ENCODE data around the gene RALGDS.

The RALGDS gene

GRCh38 chr9:133124123-133124906 lies 3.3 kb upstream of the RALGDS start:
- no peak for TF ChIP-seq ARNTL (CRISPR knock-in tag; IDR thresholded peaks at IDR 0.05; ENCODE audit: borderline replicate concordance, low read depth)
- TF ChIP-seq ZNF70 (CRISPR knock-in tag; IDR thresholded peaks at IDR 0.05) = no peak
- TF ChIP-seq PATZ1 (CRISPR knock-in tag; IDR thresholded peaks at IDR 0.05; ENCODE audit: borderline replicate concordance) = no peak
- no peak for TF ChIP-seq TSHZ2 (CRISPR knock-in tag; IDR thresholded peaks at IDR 0.05)
- no peak for TF ChIP-seq POU6F1 (CRISPR knock-in tag; IDR thresholded peaks at IDR 0.05; ENCODE audit: borderline replicate concordance, low read depth)
- no peak for TF ChIP-seq RARB (CRISPR knock-in tag; IDR thresholded peaks at IDR 0.05)
- no peak for TF ChIP-seq TOX (CRISPR knock-in tag; IDR thresholded peaks at IDR 0.05; ENCODE audit: borderline replicate concordance)
- TF ChIP-seq ZFP30 (CRISPR knock-in tag; IDR thresholded peaks at IDR 0.05) = no peak
- no peak for TF ChIP-seq TCF4 (CRISPR knock-in tag; IDR thresholded peaks at IDR 0.05; ENCODE audit: borderline replicate concordance)
- no peak for TF ChIP-seq CREB5 (CRISPR knock-in tag; IDR thresholded peaks at IDR 0.05; ENCODE audit: low read depth)
- TF ChIP-seq ZNF565 (CRISPR knock-in tag; conservative IDR thresholded peaks at IDR 0.05; ENCODE audit: low read depth) = no peak
- no peak for ATAC-seq

GRCh38 chr9:133122935-133123611 lies 2.0 kb upstream of the RALGDS start:
- TF ChIP-seq ZFP3 (CRISPR knock-in tag; IDR thresholded peaks at IDR 0.05) (0 out of 2 replicates have a peak, but pooled peaks have one; percentile 30), TSHZ2 (CRISPR knock-in tag; IDR thresholded peaks at IDR 0.05) (0 out of 2 replicates have a peak, but pooled peaks have one; percentile 45), ZNF70 (CRISPR knock-in tag; IDR thresholded peaks at IDR 0.05) (no peak)
- no peak; the same call in 2 of the 3 replicates for ATAC-seq

- no peak for ATAC-seq
- no peak for TF ChIP-seq RARB (CRISPR knock-in tag; IDR thresholded peaks at IDR 0.05)
- no peak for TF ChIP-seq ISL1 (CRISPR knock-in tag; IDR thresholded peaks at IDR 0.05)
- no peak for TF ChIP-seq CSRNP3 (CRISPR knock-in tag; IDR thresholded peaks at IDR 0.05)
- TF ChIP-seq ZFP3 (CRISPR knock-in tag; IDR thresholded peaks at IDR 0.05) = no peak
- TF ChIP-seq ESRRG (CRISPR knock-in tag; IDR thresholded peaks at IDR 0.05) = no peak
- no peak for TF ChIP-seq PPARA (CRISPR knock-in tag; IDR thresholded peaks at IDR 0.05; ENCODE audit: borderline replicate concordance)
- TF ChIP-seq POU6F1 (CRISPR knock-in tag; IDR thresholded peaks at IDR 0.05; ENCODE audit: borderline replicate concordance, low read depth) = no peak
- TF ChIP-seq BACH2 (CRISPR knock-in tag; IDR thresholded peaks at IDR 0.05; ENCODE audit: borderline replicate concordance) = no peak
- no peak for TF ChIP-seq TCF4 (CRISPR knock-in tag; IDR thresholded peaks at IDR 0.05; ENCODE audit: borderline replicate concordance)
- no peak for TF ChIP-seq ZNF565 (CRISPR knock-in tag; conservative IDR thresholded peaks at IDR 0.05; ENCODE audit: low read depth)
- TF ChIP-seq ZC3H10 (CRISPR knock-in tag; IDR thresholded peaks at IDR 0.05) = no peak
- TF ChIP-seq CREB5 (CRISPR knock-in tag; IDR thresholded peaks at IDR 0.05; ENCODE audit: low read depth) = no peak
- TF ChIP-seq OSR1 (CRISPR knock-in tag; IDR thresholded peaks at IDR 0.05) = no peak
- TF ChIP-seq ZNF70 (CRISPR knock-in tag; IDR thresholded peaks at IDR 0.05) = no peak
Measured at GRCh38 chr9:133122605-133122934, 1.5 kb upstream of the RALGDS start.
